HAP-1 (cell line): ENCODE measurements around the gene SEMA3F.

Experiments used
- DNase-seq, 2 experiments: peaks; one replicate each; pipeline ENCODE4 v3.0.0-alpha.2; 2016 to 2020; ENCODE audit warnings: low spot score in 2 of 2
- H3K27me3 ChIP-seq: fragments of 250-450 bp; sonication (Bioruptor Pico); 2 replicates; pipeline ENCODE4 v1.5.1; 2020; ENCODE audit warnings: low read depth, mild to moderate bottlenecking, moderate library complexity
- H3K36me3 ChIP-seq: fragments of 250-450 bp; sonication (Bioruptor Pico); replicated peaks from 2 replicates; pipeline ENCODE4 v1.5.1; 2020; ENCODE audit warnings: mild to moderate bottlenecking
- H3K4me1 ChIP-seq: fragments of 250-450 bp; sonication (Bioruptor Pico); 2 replicates; pipeline ENCODE4 v1.5.1; 2020; ENCODE audit warnings: mild to moderate bottlenecking
- H3K4me3 ChIP-seq: fragments of 250-450 bp; sonication (Bioruptor Pico); 2 replicates; pipeline ENCODE4 v1.5.1; 2020; ENCODE audit warnings: mild to moderate bottlenecking, moderate library complexity
- H3K9me3 ChIP-seq: fragments of 250-450 bp; sonication (Bioruptor Pico); 2 replicates; pipeline ENCODE4 v1.5.1; 2020; ENCODE audit warnings: mild to moderate bottlenecking, moderate library complexity
- in situ Hi-C: fragments of 300-500 bp; cut with MboI; formaldehyde crosslinking; loops from 3 replicates; pipeline ENCODE4 v1.14.3; 2020; ENCODE audit warnings: low sequenced_read_pairs, inconsistent platforms, mixed read lengths

The SEMA3F gene

DNA sequence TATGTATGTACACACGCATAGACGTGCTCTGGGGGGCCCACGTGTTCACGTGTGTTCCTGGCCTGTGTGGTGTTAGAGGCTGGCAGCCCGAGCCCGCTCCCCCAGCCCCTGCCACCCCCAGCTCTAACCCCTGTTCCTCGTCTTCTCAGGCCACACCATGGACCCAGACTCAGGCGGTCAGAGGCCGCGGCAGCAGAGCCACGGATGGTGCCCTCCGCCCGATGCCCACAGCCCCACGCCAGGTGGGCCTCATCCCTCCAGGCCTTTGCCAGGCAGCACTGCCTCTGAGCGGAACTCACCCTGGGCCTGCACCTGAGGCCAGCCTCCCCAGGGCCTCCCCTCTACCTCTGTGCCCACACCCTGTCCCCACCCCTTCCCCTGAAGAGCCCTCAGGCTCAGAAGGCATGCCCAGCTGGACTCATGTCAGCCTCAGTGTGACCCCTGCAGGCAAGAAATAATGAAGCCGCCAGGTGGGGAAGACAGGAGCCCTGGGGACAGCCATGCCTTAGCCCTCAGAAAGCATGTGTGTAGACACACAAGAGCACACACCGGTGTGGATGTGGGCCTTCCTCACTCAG, 19.9 kb downstream of the SEMA3F start:
- no peak for DNase-seq
- Histone ChIP-seq H3K4me3 (no peak overlapping the region), H3K27me3 (no peaks in the 10 kb centered on the region), H3K36me3 (no peaks in the 10 kb centered on the region), H3K4me1 (no peaks in the 10 kb centered on the region), H3K9me3 (no peaks in the 10 kb centered on the region)
- in situ Hi-C loops = no loop called here

DNA sequence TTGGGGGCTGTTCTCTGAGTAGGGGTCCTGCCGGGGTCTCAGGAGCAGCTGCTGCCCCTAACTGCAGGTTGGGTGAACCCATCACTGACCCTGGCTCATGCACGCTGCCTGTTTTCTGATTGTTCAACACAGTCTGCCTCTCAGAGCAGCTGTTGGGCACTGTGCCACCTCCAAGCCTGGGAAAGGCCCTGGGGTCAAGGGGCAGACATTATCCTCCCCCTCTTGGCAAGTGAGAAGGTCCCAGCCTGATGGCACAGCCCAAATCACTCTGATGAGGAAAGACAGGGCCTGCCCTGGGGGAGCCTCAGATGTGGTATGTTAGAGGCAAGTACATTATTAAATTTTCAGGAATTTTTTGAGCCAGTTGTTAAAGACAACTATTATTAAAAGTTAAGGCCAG, 22.2 kb downstream of the SEMA3F start:
- no peak for DNase-seq

DNA sequence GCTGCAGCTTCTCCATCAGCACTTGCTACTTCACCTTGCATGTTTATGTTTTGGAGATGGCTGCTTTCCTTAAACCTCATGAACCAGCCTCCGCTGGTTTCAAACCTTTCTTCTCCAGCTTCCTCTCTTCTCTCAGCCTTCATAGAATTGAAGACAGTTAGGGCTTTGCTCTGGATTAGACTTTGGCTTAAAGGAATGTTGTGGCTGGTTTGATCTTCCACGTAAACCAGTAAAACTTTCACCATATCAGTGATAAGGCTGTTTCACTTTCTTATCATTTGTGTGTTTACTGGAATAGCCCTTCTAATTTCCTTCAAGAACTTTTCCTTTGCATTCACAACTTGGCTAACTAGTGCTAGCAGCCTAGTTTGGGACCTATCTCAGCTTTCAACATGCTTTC, 24.6 kb downstream of the SEMA3F start:
- DNase-seq = no peak
- H3K4me3 ChIP-seq = no peak overlapping the region
- in situ Hi-C loops = loop anchor here (5.0 kb wide), 1 partner anchor 57 kb away; no protein-coding TSS in a partner anchor
- H3K9me3 ChIP-seq = no peaks in the 10 kb centered on the region
- H3K4me1 ChIP-seq = no peaks in the 10 kb centered on the region
- no peaks in the 10 kb centered on the region for H3K36me3 ChIP-seq
- no peaks in the 10 kb centered on the region for H3K27me3 ChIP-seq

More for the DNA sequence above, 22.2 kb downstream of the SEMA3F start:
- H3K4me1 ChIP-seq = no peaks in the 10 kb centered on the region
- no peaks in the 10 kb centered on the region for H3K36me3 ChIP-seq
- H3K9me3 ChIP-seq = no peaks in the 10 kb centered on the region
- no peak overlapping the region for H3K4me3 ChIP-seq
- no peaks in the 10 kb centered on the region for H3K27me3 ChIP-seq
- in situ Hi-C loops = no loop called here

DNA sequence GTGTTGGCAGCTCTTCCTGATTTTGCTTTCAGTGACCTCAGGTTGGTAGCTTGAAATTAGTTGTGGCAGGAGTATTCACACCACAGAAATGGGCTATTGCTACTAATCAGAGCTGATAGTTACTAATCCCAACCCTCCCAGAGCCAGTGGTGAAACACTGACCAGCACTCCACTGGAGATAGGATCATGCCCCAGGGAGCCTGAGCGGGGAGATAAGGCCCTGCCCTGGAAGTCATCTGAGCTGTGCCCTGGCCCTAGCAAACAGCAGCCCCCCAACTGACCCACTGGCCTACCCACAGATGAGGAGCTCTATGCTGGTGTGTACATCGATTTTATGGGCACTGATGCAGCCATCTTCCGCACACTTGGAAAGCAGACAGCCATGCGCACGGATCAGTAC, 26.9 kb downstream of the SEMA3F start:
- Histone ChIP-seq H3K4me1 (no peaks in the 10 kb centered on the region), H3K9me3 (no peaks in the 10 kb centered on the region), H3K27me3 (no peaks in the 10 kb centered on the region), H3K36me3 (no peaks in the 10 kb centered on the region), H3K4me3 (no peak overlapping the region)
- DNase-seq = no peak
- in situ Hi-C loops = loop anchor here (5.0 kb wide), 1 partner anchor 60 kb away; no protein-coding TSS in a partner anchor

DNA sequence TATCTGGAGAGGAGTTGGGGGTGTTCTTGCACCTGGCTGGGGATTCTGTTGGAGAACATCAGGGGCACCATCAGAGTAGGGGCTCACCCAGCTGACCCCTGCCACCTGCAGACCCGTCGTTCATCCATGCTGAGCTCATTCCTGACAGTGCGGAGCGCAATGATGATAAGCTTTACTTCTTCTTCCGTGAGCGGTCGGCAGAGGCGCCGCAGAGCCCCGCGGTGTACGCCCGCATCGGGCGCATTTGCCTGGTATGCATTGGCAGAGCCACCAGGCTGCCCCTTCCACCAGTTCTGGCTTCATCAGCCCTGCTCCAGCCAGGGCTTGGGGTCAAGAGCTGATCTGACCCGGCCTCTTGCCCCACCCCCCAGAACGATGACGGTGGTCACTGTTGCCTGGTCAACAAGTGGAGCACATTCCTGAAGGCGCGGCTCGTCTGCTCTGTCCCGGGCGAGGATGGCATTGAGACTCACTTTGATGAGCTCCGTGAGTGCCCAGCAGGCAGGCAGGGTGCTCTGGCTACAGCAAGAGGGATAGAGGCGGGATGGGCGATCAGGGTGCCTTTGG, 27.5 kb downstream of the SEMA3F start:
- in situ Hi-C loops = loop anchor here (5.0 kb wide), 1 partner anchor 60 kb away; no protein-coding TSS in a partner anchor

DNA sequence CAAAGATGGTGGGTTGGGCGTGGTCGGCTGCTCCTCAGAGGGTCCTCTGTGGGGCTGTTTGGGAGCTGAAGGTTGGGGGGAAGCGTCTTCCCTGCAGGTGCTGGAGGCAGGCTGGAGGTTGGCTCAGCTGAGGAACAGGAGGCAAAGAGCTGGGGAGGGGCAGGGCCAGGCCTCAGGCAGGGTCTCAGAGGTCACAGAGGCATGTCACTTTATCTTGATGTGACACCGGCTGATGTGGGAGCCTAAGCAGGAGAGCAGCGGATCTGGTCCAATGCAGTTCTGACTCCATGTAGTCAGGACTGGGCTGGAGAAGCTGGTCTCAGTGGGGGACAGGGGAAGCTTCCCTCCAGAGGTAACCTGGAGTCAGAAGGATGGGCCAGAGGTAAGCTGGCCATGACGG, 28.6 kb downstream of the SEMA3F start:
- no peak for DNase-seq
- Histone ChIP-seq H3K9me3 (no peaks in the 10 kb centered on the region), H3K27me3 (no peaks in the 10 kb centered on the region), H3K4me1 (no peaks in the 10 kb centered on the region), H3K4me3 (no peak overlapping the region), H3K36me3 (no peaks in the 10 kb centered on the region)
- in situ Hi-C loops = loop anchor here (5.0 kb wide), 1 partner anchor 61 kb away; no protein-coding TSS in a partner anchor

More for the DNA sequence above, 27.5 kb downstream of the SEMA3F start:
- Histone ChIP-seq H3K4me1 (no peaks in the 10 kb centered on the region), H3K27me3 (no peaks in the 10 kb centered on the region), H3K9me3 (no peaks in the 10 kb centered on the region), H3K36me3 (no peaks in the 10 kb centered on the region), H3K4me3 (no peak overlapping the region)
- no peak for DNase-seq

DNA sequence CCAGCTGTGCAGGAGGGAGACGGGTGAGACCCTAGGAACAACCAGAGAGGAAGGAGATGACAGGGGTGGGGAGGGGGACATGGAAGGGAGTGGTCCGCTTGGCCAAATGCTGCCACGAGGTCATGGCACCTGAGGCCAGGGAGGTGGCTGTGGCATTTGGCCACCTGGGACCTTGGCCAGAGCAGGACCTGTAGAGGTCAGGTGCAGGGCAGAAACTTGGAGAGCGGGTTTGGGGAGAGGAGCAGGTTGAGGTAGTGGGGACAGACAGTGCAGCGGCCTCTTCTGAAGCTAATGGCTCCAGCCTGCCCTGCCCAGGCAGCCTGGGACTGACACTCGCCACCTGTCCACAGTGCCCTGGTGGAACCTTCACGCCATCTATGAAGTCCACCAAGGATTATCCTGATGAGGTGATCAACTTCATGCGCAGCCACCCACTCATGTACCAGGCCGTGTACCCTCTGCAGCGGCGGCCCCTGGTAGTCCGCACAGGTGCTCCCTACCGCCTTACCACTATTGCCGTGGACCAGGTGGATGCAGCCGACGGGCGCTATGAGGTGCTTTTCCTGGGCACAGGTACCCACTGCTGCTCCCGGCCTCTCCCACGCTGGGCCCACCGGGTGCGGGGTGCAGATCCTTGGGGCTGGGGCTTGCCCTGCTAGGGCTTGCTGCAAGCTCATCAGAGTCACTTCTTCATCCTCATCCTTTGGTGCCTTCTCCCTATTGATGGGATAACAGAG, 29.3 kb downstream of the SEMA3F start:
- Histone ChIP-seq H3K4me1 (no peaks in the 10 kb centered on the region), H3K4me3 (no peak overlapping the region), H3K36me3 (no peaks in the 10 kb centered on the region), H3K9me3 (no peaks in the 10 kb centered on the region), H3K27me3 (no peaks in the 10 kb centered on the region)
- DNase-seq = no peak
- in situ Hi-C loops = loop anchor here (5.0 kb wide), 1 partner anchor 62 kb away; no protein-coding TSS in a partner anchor

DNA sequence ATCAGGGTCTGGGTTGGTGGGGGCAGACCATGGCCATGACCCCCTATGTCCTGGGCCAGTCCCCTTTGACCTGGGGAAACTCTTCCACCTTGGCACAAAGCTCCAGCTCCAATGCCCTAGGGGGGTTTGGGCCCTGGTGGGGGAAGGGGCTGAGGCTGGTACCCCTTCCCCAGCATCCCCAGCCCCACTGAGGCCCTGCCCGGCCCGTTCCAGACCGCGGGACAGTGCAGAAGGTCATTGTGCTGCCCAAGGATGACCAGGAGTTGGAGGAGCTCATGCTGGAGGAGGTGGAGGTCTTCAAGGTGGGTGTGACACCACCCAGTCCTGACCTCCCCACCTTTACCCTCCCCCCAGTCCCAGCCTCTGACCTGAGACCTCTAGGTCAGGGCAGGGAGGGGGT, 30.1 kb downstream of the SEMA3F start:
- in situ Hi-C loops = no loop called here
- Histone ChIP-seq H3K4me1 (no peaks in the 10 kb centered on the region), H3K4me3 (no peak overlapping the region), H3K9me3 (no peaks in the 10 kb centered on the region), H3K36me3 (no peaks in the 10 kb centered on the region), H3K27me3 (no peaks in the 10 kb centered on the region)
- DNase-seq = no peak

DNA sequence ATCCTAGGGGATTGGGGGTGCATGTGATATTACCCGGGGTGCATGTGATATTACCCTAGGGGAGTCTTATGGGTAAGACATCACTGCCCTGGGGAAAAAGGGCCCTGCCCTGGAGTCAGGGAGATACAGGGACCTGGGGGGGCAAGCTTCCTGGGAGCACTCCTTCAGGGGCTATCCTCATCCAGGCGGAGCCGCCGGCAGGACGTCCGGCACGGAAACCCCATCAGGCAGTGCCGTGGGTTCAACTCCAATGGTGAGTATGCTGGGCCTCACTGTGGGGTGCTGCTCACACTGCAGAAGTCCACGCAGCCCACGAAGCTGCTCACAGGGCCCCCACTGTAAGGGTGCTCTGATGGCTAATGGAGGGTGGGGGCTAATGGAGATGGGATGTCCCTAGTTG, 31.0 kb downstream of the SEMA3F start:
- in situ Hi-C loops = no loop called here
- Histone ChIP-seq H3K27me3 (no peaks in the 10 kb centered on the region), H3K4me1 (no peaks in the 10 kb centered on the region), H3K4me3 (no peak overlapping the region), H3K9me3 (no peaks in the 10 kb centered on the region), H3K36me3 (no peaks in the 10 kb centered on the region)
- no peak for DNase-seq

DNA sequence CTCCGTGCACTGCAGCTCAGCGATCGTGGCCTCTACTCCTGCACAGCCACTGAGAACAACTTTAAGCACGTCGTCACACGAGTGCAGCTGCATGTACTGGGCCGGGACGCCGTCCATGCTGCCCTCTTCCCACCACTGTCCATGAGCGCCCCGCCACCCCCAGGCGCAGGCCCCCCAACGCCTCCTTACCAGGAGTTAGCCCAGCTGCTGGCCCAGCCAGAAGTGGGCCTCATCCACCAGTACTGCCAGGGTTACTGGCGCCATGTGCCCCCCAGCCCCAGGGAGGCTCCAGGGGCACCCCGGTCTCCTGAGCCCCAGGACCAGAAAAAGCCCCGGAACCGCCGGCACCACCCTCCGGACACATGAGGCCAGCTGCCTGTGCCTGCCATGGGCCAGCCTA, 32.6 kb downstream of the SEMA3F start:
- no peaks in the 10 kb centered on the region for H3K4me1 ChIP-seq
- no peak for DNase-seq
- in situ Hi-C loops = no loop called here
- H3K36me3 ChIP-seq = no peaks in the 10 kb centered on the region
- H3K27me3 ChIP-seq = no peaks in the 10 kb centered on the region
- no peaks in the 10 kb centered on the region for H3K9me3 ChIP-seq
- no peak overlapping the region for H3K4me3 ChIP-seq

DNA sequence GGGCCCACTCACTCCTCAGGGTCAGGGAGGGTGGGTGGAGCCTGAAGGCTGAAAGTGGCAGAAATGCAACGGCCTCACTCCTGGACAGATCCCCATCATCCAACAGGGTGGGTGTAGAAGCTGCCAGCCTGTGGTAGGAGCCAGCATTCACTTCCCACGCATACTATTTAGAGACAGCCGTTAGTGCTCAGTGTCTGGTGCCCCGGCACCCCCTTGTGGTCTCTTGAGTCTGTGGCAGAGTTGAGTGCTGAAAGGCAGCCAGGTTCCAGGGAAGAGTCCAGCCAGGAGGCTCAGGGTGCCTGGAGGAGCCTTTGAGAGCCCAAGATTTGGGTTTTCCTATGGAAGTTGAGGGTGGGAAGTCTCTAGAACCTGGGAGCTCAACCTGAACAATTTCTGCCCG, 34.1 kb downstream of the SEMA3F start:
- in situ Hi-C loops = no loop called here
- peak; percentile 57 to 73 for DNase-seq
- no peaks in the 10 kb centered on the region for H3K36me3 ChIP-seq
- H3K9me3 ChIP-seq = no peaks in the 10 kb centered on the region
- H3K27me3 ChIP-seq = no peaks in the 10 kb centered on the region
- no peaks in the 10 kb centered on the region for H3K4me1 ChIP-seq
- no peak overlapping the region for H3K4me3 ChIP-seq

DNA sequence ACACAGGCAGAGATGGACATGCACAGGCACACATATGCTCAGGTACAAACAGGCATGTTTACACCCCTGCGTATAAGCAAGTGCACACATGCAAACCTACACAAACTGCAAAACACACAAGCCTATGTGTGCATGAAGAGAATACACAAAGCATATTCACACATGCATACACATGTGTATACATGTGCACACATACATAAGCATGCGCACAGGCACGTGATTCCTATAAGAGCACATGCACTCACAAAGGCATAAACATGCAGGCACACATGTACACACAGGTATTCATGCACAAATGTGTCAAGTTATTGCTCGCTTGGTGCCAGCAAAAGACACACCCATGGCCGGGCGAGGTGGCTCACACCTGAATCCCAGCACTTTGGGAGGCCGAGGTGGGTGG, 34.9 kb downstream of the SEMA3F start:
- Histone ChIP-seq H3K27me3 (no peaks in the 10 kb centered on the region), H3K4me3 (no peak overlapping the region), H3K36me3 (no peaks in the 10 kb centered on the region), H3K4me1 (0 out of 2 replicates have a peak, but pooled peaks cover 3% of the 10 kb centered on the region), H3K9me3 (no peaks in the 10 kb centered on the region)
- no peak for DNase-seq
- in situ Hi-C loops = loop anchor here (5.0 kb wide), 1 partner anchor 82 kb away; no protein-coding TSS in a partner anchor

DNA sequence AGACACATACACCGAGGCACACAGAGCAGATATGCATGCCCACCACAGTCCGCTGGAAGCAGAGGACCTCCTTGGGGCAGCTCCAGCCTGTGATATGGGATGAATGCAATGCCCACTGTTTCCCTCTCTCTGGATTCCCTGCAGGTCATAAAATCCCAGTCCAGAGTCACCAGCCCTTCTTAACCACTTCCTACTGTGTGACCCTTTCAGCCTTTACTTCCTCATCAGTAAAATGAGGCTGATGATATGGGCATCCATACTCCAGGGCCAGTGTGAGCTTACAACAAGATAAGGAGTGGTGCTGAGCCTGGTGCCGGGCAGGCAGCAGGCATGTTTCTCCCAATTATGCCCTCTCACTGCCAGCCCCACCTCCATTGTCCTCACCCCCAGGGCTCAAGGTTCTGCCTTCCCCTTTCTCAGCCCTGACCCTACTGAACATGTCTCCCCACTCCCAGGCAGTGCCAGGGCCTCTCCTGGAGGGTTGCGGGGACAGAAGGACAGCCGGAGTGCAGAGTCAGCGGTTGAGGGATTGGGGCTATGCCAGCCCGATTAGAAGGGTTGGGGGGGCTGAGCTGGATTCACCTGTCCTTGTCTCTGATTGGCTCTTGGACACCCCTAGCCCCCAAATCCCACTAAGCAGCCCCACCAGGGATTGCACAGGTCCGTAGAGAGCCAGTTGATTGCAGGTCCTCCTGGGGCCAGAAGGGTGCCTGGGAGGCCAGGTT, 36.0 kb downstream of the SEMA3F start, which contains the start of gene GNAT1:
Gene GNAT1 (plus strand): TSS at position 675 of the 725 bp plus-strand sequence. CDS start 116 bp downstream, outside the sequence.
- H3K27me3 ChIP-seq = no peaks in the 10 kb centered on the region
- H3K36me3 ChIP-seq = no peaks in the 10 kb centered on the region
- no peak within 1 kb of the TSS for H3K4me3 ChIP-seq
- 0 out of 2 replicates have a peak, but pooled peaks cover 3% of the 10 kb centered on the region for H3K4me1 ChIP-seq
- H3K9me3 ChIP-seq = no peaks in the 10 kb centered on the region
- in situ Hi-C loops = loop anchor here (5.0 kb wide), 1 partner anchor 81 kb away; no protein-coding TSS in a partner anchor
- no peak for DNase-seq
